Measurements from ENCODE around the gene GEN1.

The GEN1 gene

DNA sequence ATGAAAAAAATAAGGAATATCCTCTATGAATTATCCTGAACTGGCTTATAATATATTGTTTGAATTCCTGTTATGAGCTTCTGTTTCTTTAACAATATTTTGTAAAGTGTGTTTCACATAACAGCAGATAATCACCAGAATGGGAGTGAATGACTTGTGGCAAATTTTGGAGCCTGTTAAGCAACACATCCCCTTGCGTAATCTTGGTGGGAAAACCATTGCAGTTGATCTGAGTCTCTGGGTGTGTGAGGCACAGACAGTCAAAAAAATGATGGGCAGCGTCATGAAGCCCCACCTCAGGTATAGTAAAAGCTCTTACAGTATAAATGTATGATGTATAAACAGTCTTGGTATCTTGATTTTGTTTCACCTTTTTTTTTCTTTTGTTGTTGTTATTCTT, 5.9 kb downstream of the GEN1 start:
- Histone ChIP-seq H4K8ac (ENCODE audit: low read depth, low read length) (no peak overlapping the region), H2BK12ac (ENCODE audit: low read length) (no peak overlapping the region), H3K9ac (ENCODE audit: low read depth, low read length, poor library complexity) (no peak overlapping the region), H3K36me3 (replicated peaks in 1 of 2; ENCODE audit: control insufficient read depth in 2 of 2, insufficient read depth in 2 of 2, low read length in 2 of 2) (peaks cover 5 to 47% of the 10 kb centered on the region in 2 donors), H2AK5ac (ENCODE audit: low read depth, low read length) (no peak overlapping the region), H3K27me3 (ENCODE audit: control insufficient read depth in 3 of 3, insufficient read depth in 3 of 3, low read depth in 1 of 3, low read length in 3 of 3) (no peaks in the 10 kb centered on the region), H3K4ac (ENCODE audit: low read length) (no peak overlapping the region), H2BK120ac (ENCODE audit: low read depth, low read length) (no peak overlapping the region), H4K91ac (ENCODE audit: low read depth, low read length, poor library complexity) (no peak overlapping the region), H3K18ac (ENCODE audit: low read length) (no peak overlapping the region), H3K4me2 (ENCODE audit: insufficient read depth, low read length, poor library complexity, severe bottlenecking) (no peak overlapping the region), H3K14ac (ENCODE audit: low read length) (no peak overlapping the region), H2BK15ac (ENCODE audit: low read length) (no peak overlapping the region), H3K4me3 (ENCODE audit: low read length in 2 of 2) (no peak overlapping the region), H3K27ac (replicated peaks; ENCODE audit: low read length) (no peak overlapping the region), H2BK5ac (ENCODE audit: low read length) (no peak overlapping the region), H3K23ac (ENCODE audit: low read depth, low read length, poor library complexity) (no peak overlapping the region), H2AFZ (ENCODE audit: low read length) (no peak overlapping the region), H3K79me1 (ENCODE audit: low read depth, low read length) (no peaks in the 10 kb centered on the region), H3K4me1 (ENCODE audit: control insufficient read depth in 2 of 2, insufficient read depth in 1 of 2, low read depth in 1 of 2, low read length in 2 of 2) (peaks cover 0 to 8% of the 10 kb centered on the region in 2 donors), H3K9me3 (replicated peaks in 1 of 2; ENCODE audit: control insufficient read depth in 2 of 2, insufficient read depth in 1 of 2, low read depth in 1 of 2, low read length in 2 of 2) (no peaks in the 10 kb centered on the region)
- no CpG with 5 or more reads among the region's 2 CpGs for WGBS, 2 donors (ENCODE audit: extremely low coverage in 2 of 2, insufficient read length in 2 of 2, insufficient replicate concordance in 1 of 2)
- no peak for DNase-seq (ENCODE audit: low spot score)

DNA sequence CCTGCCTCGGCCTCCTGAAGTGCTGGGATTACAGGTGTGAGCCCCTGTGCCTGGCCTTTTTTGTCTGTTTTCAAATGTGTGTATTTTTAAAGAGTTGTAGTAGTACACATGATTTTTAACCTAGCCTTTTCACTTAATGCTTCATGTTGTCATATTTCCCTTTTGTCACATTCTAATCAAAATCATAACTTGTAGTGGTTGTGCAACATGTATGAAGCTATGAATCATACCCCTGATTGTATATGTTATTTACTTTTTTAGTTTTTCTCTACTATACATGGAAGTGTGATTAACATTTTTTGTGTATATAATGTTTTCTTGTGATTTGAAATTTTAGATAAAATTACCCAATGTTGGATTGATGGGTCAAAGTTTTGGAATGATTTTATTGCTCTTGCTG, 8.5 kb downstream of the GEN1 start:
- H3K18ac ChIP-seq (ENCODE audit: low read length), result no peak overlapping the region
- no peak overlapping the region for H3K4ac ChIP-seq (ENCODE audit: low read length)
- no peak overlapping the region for H4K91ac ChIP-seq (ENCODE audit: low read depth, low read length, poor library complexity)
- no peaks in the 10 kb centered on the region for H3K4me1 ChIP-seq (ENCODE audit: control insufficient read depth in 2 of 2, insufficient read depth in 1 of 2, low read depth in 1 of 2, low read length in 2 of 2)
- no peaks in the 10 kb centered on the region for H3K79me1 ChIP-seq (ENCODE audit: low read depth, low read length)
- WGBS, 2 donors (ENCODE audit: extremely low coverage in 2 of 2, insufficient read length in 2 of 2, insufficient replicate concordance in 1 of 2), result no CpG with 5 or more reads among the region's 1 CpG
- H2BK15ac ChIP-seq (ENCODE audit: low read length), result no peak overlapping the region
- no peak overlapping the region for H4K8ac ChIP-seq (ENCODE audit: low read depth, low read length)
- no peaks in the 10 kb centered on the region for H3K27me3 ChIP-seq (ENCODE audit: control insufficient read depth in 3 of 3, insufficient read depth in 3 of 3, low read depth in 1 of 3, low read length in 3 of 3)
- no peaks in the 10 kb centered on the region for H3K9me3 ChIP-seq (replicated peaks in 1 of 2; ENCODE audit: control insufficient read depth in 2 of 2, insufficient read depth in 1 of 2, low read depth in 1 of 2, low read length in 2 of 2)
- H3K27ac ChIP-seq (replicated peaks; ENCODE audit: low read length), result no peak overlapping the region
- no peak overlapping the region for H2AK5ac ChIP-seq (ENCODE audit: low read depth, low read length)
- H3K23ac ChIP-seq (ENCODE audit: low read depth, low read length, poor library complexity), result no peak overlapping the region
- no peak overlapping the region for H2AFZ ChIP-seq (ENCODE audit: low read length)
- H2BK120ac ChIP-seq (ENCODE audit: low read depth, low read length), result no peak overlapping the region
- peaks cover 6 to 67% of the 10 kb centered on the region in 2 donors for H3K36me3 ChIP-seq (replicated peaks in 1 of 2; ENCODE audit: control insufficient read depth in 2 of 2, insufficient read depth in 2 of 2, low read length in 2 of 2)
- no peak overlapping the region for H2BK5ac ChIP-seq (ENCODE audit: low read length)
- no peak overlapping the region for H3K4me2 ChIP-seq (ENCODE audit: insufficient read depth, low read length, poor library complexity, severe bottlenecking)
- no peak overlapping the region for H3K4me3 ChIP-seq (ENCODE audit: low read length in 2 of 2)
- H3K9ac ChIP-seq (ENCODE audit: low read depth, low read length, poor library complexity), result no peak overlapping the region
- H3K14ac ChIP-seq (ENCODE audit: low read length), result no peak overlapping the region
- DNase-seq (ENCODE audit: low spot score), result no peak
- H2BK12ac ChIP-seq (ENCODE audit: low read length), result no peak overlapping the region

DNA sequence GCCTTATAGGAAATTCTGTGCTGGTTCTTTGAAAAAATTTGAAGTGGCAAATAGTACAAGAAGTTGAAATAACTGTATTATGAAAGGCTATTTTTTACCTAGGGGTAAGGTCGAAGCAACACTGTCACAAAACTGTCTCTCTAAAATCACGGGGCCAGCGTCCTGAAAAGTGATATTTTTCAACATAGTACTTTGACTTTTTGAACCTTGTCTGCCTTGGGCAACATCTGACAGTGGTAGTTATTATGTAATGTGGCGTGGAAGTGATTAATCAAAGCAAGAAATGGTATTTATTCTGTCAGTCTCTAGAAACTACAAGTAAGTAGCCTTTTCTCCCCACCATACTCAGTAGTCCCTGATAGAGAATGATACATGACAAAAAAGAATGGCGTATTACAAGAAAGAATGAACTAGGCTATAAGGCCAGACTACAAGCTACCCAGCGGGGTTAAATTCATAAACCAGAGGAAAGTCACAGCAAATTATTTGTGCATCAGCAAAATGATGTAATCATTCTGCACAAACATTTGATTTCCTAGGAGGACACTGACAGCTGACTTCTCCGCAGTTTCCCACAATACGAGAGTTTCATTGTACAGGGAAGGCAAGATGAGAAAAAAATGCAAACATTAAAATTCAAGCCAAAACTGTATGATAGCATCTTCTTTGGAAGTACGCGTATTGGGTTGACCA, 9.8 kb downstream of the GEN1 start:
- no peak overlapping the region for H2AFZ ChIP-seq (ENCODE audit: low read length)
- H3K4me2 ChIP-seq (ENCODE audit: insufficient read depth, low read length, poor library complexity, severe bottlenecking), result no peak overlapping the region
- no peak overlapping the region for H3K4ac ChIP-seq (ENCODE audit: low read length)
- no peak overlapping the region for H2BK15ac ChIP-seq (ENCODE audit: low read length)
- no peak overlapping the region for H4K91ac ChIP-seq (ENCODE audit: low read depth, low read length, poor library complexity)
- no peak overlapping the region for H3K23ac ChIP-seq (ENCODE audit: low read depth, low read length, poor library complexity)
- no peak overlapping the region for H2BK120ac ChIP-seq (ENCODE audit: low read depth, low read length)
- H3K36me3 ChIP-seq (replicated peaks in 1 of 2; ENCODE audit: control insufficient read depth in 2 of 2, insufficient read depth in 2 of 2, low read length in 2 of 2), result peaks cover 8 to 80% of the 10 kb centered on the region in 2 donors
- no peaks in the 10 kb centered on the region for H3K4me1 ChIP-seq (ENCODE audit: control insufficient read depth in 2 of 2, insufficient read depth in 1 of 2, low read depth in 1 of 2, low read length in 2 of 2)
- no peak overlapping the region for H3K27ac ChIP-seq (replicated peaks; ENCODE audit: low read length)
- no peak overlapping the region for H3K4me3 ChIP-seq (ENCODE audit: low read length in 2 of 2)
- no peak overlapping the region for H3K18ac ChIP-seq (ENCODE audit: low read length)
- no peaks in the 10 kb centered on the region for H3K9me3 ChIP-seq (replicated peaks in 1 of 2; ENCODE audit: control insufficient read depth in 2 of 2, insufficient read depth in 1 of 2, low read depth in 1 of 2, low read length in 2 of 2)
- H4K8ac ChIP-seq (ENCODE audit: low read depth, low read length), result no peak overlapping the region
- DNase-seq (ENCODE audit: low spot score), result no peak
- H3K14ac ChIP-seq (ENCODE audit: low read length), result no peak overlapping the region
- H3K9ac ChIP-seq (ENCODE audit: low read depth, low read length, poor library complexity), result no peak overlapping the region
- WGBS, 2 donors (ENCODE audit: extremely low coverage in 2 of 2, insufficient read length in 2 of 2, insufficient replicate concordance in 1 of 2), result no CpG with 5 or more reads among the region's 10 CpGs
- H2BK12ac ChIP-seq (ENCODE audit: low read length), result no peak overlapping the region
- no peak overlapping the region for H2BK5ac ChIP-seq (ENCODE audit: low read length)
- H2AK5ac ChIP-seq (ENCODE audit: low read depth, low read length), result no peak overlapping the region
- H3K27me3 ChIP-seq (ENCODE audit: control insufficient read depth in 3 of 3, insufficient read depth in 3 of 3, low read depth in 1 of 3, low read length in 3 of 3), result no peaks in the 10 kb centered on the region
- no peaks in the 10 kb centered on the region for H3K79me1 ChIP-seq (ENCODE audit: low read depth, low read length)

DNA sequence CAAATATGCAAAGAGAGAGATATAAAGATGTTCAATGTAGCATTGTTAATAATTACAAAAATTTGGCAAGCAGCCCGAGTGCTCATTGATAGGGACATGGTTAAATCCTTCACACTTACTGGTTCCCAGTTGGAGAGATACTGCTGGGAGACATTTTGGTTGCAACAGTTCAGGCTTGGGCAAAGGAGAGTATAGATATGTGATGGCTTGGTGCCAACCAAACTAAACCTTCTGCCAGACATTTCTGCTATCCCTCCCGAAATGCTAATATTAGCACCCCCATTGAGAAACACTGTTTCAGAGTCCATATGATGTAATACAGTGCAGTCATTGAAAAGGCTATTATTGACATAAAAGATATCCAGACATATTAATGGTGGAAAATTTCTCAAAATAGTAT, 11.5 kb downstream of the GEN1 start:
- no peak overlapping the region for H3K27ac ChIP-seq (replicated peaks; ENCODE audit: low read length)
- no peak overlapping the region for H2AFZ ChIP-seq (ENCODE audit: low read length)
- H3K18ac ChIP-seq (ENCODE audit: low read length), result no peak overlapping the region
- no peak overlapping the region for H2BK15ac ChIP-seq (ENCODE audit: low read length)
- H3K9ac ChIP-seq (ENCODE audit: low read depth, low read length, poor library complexity), result no peak overlapping the region
- peaks cover 6 to 87% of the 10 kb centered on the region in 2 donors for H3K36me3 ChIP-seq (replicated peaks in 1 of 2; ENCODE audit: control insufficient read depth in 2 of 2, insufficient read depth in 2 of 2, low read length in 2 of 2)
- H4K8ac ChIP-seq (ENCODE audit: low read depth, low read length), result no peak overlapping the region
- H3K79me1 ChIP-seq (ENCODE audit: low read depth, low read length), result no peaks in the 10 kb centered on the region
- no peak overlapping the region for H3K4ac ChIP-seq (ENCODE audit: low read length)
- H3K4me2 ChIP-seq (ENCODE audit: insufficient read depth, low read length, poor library complexity, severe bottlenecking), result no peak overlapping the region
- H2BK5ac ChIP-seq (ENCODE audit: low read length), result no peak overlapping the region
- no peaks in the 10 kb centered on the region for H3K27me3 ChIP-seq (ENCODE audit: control insufficient read depth in 3 of 3, insufficient read depth in 3 of 3, low read depth in 1 of 3, low read length in 3 of 3)
- no peak overlapping the region for H3K23ac ChIP-seq (ENCODE audit: low read depth, low read length, poor library complexity)
- no peak overlapping the region for H4K91ac ChIP-seq (ENCODE audit: low read depth, low read length, poor library complexity)
- H2AK5ac ChIP-seq (ENCODE audit: low read depth, low read length), result no peak overlapping the region
- H3K4me1 ChIP-seq (ENCODE audit: control insufficient read depth in 2 of 2, insufficient read depth in 1 of 2, low read depth in 1 of 2, low read length in 2 of 2), result no peaks in the 10 kb centered on the region
- no peak for DNase-seq (ENCODE audit: low spot score)
- no peaks in the 10 kb centered on the region for H3K9me3 ChIP-seq (replicated peaks in 1 of 2; ENCODE audit: control insufficient read depth in 2 of 2, insufficient read depth in 1 of 2, low read depth in 1 of 2, low read length in 2 of 2)
- no peak overlapping the region for H3K14ac ChIP-seq (ENCODE audit: low read length)
- H3K4me3 ChIP-seq (ENCODE audit: low read length in 2 of 2), result no peak overlapping the region
- WGBS, 2 donors (ENCODE audit: extremely low coverage in 2 of 2, insufficient read length in 2 of 2, insufficient replicate concordance in 1 of 2), result no CpG with 5 or more reads among the region's 2 CpGs
- H2BK120ac ChIP-seq (ENCODE audit: low read depth, low read length), result no peak overlapping the region
- H2BK12ac ChIP-seq (ENCODE audit: low read length), result no peak overlapping the region
